Measurements from ENCODE around the gene SPACA6.
"Not testable (repeated sequence)": the region's sequence is repeated elsewhere in the genome, so short reads cannot be mapped to it uniquely, and the experiment has no call there.

The SPACA6 gene, protein sequence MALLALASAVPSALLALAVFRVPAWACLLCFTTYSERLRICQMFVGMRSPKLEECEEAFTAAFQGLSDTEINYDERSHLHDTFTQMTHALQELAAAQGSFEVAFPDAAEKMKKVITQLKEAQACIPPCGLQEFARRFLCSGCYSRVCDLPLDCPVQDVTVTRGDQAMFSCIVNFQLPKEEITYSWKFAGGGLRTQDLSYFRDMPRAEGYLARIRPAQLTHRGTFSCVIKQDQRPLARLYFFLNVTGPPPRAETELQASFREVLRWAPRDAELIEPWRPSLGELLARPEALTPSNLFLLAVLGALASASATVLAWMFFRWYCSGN

GRCh38 chr19:51693260-51693659 is at the start of gene SPACA6:
SPACA6 (plus strand) TSS chr19:51693330; CDS start chr19:51693527, 197 bp downstream.
- no peak for DNase-seq

GRCh38 chr19:51644636-51645271 is 48.4 kb upstream of the SPACA6 start:
- no peak for DNase-seq

- not testable (repeated sequence) for DNase-seq
These were observed 46.4 kb upstream of the SPACA6 start, which contains the start of gene SIGLEC14 for GRCh38 chr19:51646730-51647129. SIGLEC14 (minus strand) TSS chr19:51646825; CDS start chr19:51646759, 66 bp downstream.

GRCh38 chr19:51647318-51647717 is 45.8 kb upstream of the SPACA6 start:
- no peak for DNase-seq

DNA sequence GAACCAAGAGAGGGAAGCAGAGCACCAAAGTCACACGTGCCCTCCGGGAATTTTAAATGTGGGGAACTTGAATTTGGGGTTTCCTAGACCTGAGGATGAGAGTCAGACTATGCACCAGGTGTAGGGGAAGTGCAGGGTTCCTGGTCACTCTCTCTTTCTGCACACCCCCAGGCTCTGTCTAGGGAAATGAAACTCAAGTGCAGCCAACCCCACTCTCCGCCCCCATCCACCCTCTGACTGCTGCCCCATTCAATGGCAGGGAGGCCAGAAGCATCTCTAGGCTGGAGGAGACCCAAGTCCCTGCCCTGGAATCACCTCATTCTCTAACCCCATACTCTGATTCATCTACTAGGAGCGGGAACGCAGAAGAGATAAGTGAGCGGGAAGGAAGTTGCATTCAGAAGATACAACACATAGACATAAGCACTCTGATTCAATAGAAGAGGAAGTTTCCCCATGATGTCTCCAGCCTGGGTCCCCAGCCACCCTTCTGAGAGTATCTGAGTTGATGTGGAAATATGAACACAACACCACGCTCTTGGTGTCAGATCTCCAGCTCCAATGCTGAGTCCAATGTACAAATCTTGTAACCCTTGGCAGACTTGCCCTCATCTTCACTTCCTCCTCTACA is 41.8 kb upstream of the SPACA6 start:
- DNase-seq: no peak

GRCh38 chr19:51652266-51652665 is 40.9 kb upstream of the SPACA6 start:
- DNase-seq: no peak

- no peak for DNase-seq
These were observed 40.0 kb upstream of the SPACA6 start for GRCh38 chr19:51653162-51653561.

DNA sequence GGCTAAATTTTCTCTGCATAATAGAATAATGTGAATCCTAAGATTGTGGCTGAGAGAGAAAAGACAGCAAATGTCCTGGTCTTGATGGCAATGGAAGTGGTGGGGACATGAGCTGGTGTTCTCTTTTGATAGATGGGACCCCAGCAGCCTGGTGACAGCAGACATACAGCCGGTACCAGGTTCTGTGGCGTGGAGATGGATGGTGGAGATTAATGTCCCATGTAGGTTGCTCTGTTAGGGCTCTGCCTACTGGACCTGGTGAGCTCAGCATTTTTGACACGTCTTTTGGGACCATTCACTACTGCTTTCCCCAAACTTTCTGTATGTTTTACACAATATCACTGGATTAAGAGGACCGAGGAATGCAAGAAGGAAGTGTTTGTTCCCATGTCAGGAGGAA is 38.3 kb upstream of the SPACA6 start:
- DNase-seq: no peak

GRCh38 chr19:51660975-51661600 is 32.0 kb upstream of the SPACA6 start:
- peak; percentile 70 for DNase-seq

DNA sequence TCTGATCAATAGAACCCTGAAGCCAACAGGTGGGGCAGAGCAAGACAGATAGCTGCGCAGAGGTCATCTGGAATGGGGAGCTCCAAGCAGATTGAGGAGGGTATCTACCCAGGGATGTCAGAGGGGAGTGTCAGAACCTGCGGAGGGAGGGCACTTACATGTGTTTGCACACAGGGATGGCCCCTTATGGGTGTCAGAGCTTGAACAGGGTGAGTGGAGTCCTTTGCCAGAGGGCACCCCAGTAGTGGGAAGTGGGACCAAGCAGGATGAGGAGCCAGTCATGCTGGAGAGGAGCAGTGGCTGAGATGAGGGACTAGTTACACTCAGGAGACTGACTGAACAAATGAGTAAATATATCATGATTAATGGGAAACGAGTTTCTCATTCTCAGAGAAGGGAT is 29.5 kb upstream of the SPACA6 start:
- DNase-seq: no peak

DNA sequence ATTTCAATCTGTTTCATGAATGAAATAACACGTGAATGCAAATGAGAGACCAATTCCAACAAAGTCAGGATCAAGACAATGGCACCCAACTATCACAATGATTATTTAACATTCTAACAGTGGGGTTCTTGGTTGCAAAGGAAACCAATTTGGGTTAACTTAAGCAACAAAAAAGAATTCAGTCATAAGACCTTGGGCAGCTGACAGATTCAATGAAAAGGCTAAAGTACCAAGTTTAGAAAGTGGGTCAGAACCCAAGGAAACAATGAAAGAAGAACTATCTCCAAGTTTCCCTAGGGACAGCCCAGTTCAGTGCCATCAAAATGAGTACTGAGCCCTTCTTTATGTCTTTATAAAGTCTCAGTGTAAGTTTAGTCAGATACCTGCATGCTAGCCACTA is 29.0 kb upstream of the SPACA6 start:
- no peak for DNase-seq

- DNase-seq: no peak
These were observed 28.1 kb upstream of the SPACA6 start for GRCh38 chr19:51664997-51665396.

DNA sequence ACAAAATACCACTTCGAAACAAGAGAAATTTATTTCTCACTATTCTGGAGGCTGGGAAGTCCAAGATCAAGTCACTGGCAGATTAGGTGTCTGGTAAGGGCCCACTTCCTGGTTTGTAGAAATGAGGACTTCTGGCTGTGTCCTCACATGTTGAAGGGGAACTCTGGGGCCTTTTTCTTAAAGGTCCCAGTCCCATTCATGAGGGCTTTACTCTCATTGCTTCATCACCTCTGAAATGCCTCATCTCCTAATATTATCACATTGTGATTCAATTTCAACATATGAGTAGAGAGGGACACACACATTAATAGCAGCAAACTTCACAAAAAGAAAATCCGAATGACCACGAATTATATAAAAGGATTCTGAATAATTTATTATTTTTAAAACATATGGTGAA is 24.9 kb upstream of the SPACA6 start:
- DNase-seq: no peak

DNA sequence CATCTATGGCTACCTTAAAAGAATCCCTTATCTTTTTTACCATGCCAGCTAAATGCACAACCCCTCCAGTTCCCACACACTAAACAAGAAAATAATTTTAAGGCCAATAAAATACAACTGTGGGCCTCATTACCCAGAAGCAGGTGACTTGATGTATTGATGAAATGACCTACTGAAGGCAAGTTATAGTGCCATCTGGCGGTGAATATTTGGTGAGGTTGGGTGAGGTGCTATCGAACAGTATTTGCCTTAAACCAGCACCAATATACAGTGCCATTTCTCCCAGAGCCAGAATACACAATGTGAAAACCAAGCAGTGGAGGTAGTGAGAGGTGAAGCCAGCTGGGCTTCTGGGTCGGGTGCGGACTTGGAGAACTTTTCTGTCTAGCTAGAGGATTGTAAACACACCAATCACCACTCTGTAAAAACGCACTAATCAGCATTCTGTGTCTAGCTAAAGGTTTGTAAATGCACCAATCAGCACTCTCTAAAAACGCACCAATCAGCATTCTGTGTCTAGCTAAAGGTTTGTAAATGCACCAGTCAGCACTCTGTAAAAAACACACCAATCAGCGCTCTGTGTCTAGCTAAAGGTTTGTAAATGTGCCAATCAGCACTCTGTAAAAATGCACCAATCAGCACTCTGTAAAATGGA is 17.1 kb upstream of the SPACA6 start:
- DNase-seq: not testable (repeated sequence)

GRCh38 chr19:51676566-51677083 is 16.5 kb upstream of the SPACA6 start:
- DNase-seq: no peak

DNA sequence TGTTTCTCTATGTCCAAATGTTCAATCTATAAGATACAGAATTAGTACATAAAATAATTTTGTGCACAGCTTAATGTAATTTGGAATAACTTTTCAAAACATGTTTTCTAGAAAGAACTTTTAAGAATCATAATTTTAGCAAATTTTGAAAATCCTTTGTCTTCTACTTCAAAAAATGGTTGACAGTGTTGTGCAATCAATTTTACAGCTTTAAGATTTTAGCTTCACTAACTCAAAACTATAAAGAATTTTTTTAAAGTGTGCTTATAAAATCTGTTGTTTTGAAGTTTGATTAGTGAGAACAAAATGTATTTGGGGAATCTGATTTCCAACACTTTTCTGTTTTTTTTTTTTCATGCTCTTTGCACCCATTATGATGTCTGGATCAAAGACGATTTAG is 12.7 kb upstream of the SPACA6 start:
- DNase-seq: no peak

GRCh38 chr19:51681286-51681941 is 11.7 kb upstream of the SPACA6 start:
- DNase-seq: no peak

- DNase-seq: no peak
These were observed 7.0 kb upstream of the SPACA6 start for GRCh38 chr19:51686171-51686570.

- DNase-seq: peak; percentile 79
These were observed 5.1 kb upstream of the SPACA6 start for GRCh38 chr19:51687791-51688670.

DNA sequence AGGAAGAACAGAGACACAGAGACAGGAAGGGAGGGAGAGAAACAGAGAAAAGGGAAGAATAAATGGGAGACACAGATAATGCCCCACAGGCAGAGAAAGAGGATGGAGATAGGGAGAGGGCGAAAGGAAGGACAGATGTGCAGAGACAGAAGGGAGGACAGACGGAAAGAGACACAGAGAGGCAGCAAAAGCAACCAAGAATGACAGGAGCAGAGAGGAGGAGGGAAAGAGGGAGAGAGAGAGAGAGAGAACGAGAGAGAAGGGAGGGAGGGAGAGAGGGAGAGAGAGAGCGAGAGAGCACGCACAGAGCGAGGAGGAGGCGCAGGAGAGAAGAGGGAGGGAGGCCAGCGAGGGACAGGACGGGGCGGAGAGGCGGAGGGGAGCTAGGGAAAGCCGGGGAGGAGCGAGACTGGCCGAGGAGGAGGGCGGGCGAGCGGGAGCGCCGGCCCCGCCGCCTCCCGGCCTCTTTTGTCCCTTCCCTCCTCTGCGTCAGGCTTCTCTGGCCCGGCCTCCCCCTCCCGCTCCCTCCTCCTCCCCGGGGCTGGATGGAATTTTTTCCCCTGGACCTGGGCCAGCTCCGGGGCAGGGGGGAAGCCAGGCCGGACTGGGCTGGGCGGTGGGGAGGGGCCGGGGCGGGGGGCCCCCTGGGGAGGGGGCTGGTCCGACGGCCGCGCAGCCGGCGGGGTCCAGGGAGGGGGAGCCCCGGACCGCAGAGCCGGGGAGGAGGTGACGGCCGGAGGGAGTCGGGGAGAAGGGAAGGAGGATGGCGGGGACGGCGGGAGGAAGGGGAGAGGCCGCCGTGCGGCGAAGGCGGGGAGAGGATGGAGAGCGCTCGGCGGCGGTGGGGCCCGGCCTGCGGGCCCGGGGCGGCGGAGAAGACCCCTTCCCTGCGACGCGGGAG is 4.2 kb upstream of the SPACA6 start:
- DNase-seq: peak; percentile 95
